GM06990 (cell line): Measurements from ENCODE around the gene ABHD2.

Experiments
- DNase-seq: peaks from one replicate; pipeline ENCODE4 v3.0.0-alpha.2; 2011; ENCODE audit not compliant: insufficient read length; ENCODE audit errors: extremely low read depth
- H3K27me3 ChIP-seq: replicated peaks from 2 replicates; pipeline ENCODE4 v1.6.0; 2011; ENCODE audit warnings: low read length; ENCODE audit not compliant: control insufficient read depth, insufficient read depth
- H3K36me3 ChIP-seq: 2 replicates; pipeline ENCODE4 v1.5.1; 2011; ENCODE audit warnings: low read length; ENCODE audit not compliant: control insufficient read depth, insufficient read depth
- H3K4me3 ChIP-seq: replicated peaks from 2 replicates; pipeline ENCODE4 v1.5.1; 2011; ENCODE audit warnings: low read depth, mild to moderate bottlenecking, control low read depth, low read length
- CTCF ChIP-seq: IDR thresholded peaks from 2 replicates; pipeline ENCODE4 v1.5.1; 2011; ENCODE audit warnings: low read length, control low read depth, mild to moderate bottlenecking, inconsistent platforms; ENCODE audit not compliant: insufficient read depth, poor library complexity, severe bottlenecking

ABHD2 gene

GRCh38 chr15:89197503-89197971, 109.3 kb downstream of the ABHD2 start:
- no peak overlapping the region for H3K4me3 ChIP-seq

GRCh38 chr15:89198196-89198595, 109.9 kb downstream of the ABHD2 start:
- Histone ChIP-seq H3K36me3 (peaks cover 4% of the 10 kb centered on the region), H3K4me3 (no peak overlapping the region), H3K27me3 (no peaks in the 10 kb centered on the region)
- no peak for DNase-seq
- no peak for TF ChIP-seq CTCF

More at GRCh38 chr15:89197503-89197971, 109.3 kb downstream of the ABHD2 start:
- H3K36me3 ChIP-seq = peaks cover 5% of the 10 kb centered on the region
- DNase-seq = no peak
- TF ChIP-seq CTCF = no peak
- no peaks in the 10 kb centered on the region for H3K27me3 ChIP-seq

DNA sequence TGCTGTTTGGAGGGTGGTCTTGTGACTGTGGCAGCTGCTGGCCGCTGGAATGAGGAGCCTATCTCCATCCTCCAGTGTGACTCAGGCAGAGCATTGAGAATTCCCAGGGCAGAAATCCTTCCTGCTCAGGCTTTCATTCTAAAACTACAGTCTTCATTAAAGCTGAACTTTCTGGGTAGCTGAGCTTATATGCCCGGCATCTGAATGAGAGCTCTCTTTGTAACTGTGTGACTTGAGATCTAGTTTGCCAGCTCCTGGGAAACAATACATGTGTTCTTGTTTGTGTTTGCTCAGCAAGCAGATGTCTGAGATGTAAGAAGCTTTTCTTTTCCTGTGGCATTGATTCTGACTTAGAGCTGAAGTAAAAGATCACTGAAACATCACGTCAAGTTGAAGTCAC, 110.7 kb downstream of the ABHD2 start:
- DNase-seq = no peak
- Histone ChIP-seq H3K36me3 (peaks cover 4% of the 10 kb centered on the region), H3K4me3 (no peak overlapping the region), H3K27me3 (no peaks in the 10 kb centered on the region)
- TF ChIP-seq CTCF = no peak

DNA sequence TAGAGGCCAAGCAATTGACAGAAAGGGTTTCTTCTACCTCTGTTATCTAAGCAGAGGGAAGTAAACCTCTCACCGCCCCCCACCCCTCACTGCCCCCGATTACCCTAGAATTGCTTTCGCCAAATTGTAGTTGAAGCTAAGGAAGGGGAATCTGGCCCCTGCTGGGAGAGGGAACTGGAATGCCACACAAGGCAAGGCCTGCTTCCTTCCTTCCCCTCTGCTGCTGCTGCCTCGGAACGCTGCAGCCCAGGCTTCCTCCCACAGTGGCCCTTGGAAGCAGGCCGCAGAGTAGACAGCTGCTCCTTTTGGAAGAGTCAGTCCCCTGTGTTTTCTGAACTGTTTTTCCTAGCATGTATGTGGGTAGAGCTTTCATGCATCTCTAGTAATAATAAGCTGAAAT, 111.5 kb downstream of the ABHD2 start:
- Histone ChIP-seq H3K27me3 (no peaks in the 10 kb centered on the region), H3K4me3 (no peak overlapping the region), H3K36me3 (peaks cover 4% of the 10 kb centered on the region)
- TF ChIP-seq CTCF = no peak
- no peak for DNase-seq

DNA sequence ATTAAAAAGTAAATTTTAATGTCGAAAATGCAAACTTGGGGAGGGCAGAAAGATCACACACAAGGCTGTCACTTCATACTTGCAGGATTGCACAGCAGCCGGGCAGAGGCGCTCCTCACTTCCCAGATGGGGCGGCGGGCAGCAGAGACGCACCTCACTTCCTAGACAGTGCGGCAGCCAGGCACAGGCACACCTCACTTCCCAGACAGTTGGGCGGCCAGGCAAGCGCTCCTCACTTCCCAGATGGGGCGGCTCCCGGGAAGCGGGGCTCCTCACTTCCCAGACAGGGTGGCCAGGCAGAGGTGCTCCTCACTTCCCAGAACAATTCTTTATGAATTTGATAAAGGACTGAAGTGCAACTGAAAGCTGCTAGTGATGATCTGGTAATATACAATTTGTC, 111.9 kb downstream of the ABHD2 start:
- peaks cover 4% of the 10 kb centered on the region for H3K36me3 ChIP-seq
- no peak for TF ChIP-seq CTCF

DNA sequence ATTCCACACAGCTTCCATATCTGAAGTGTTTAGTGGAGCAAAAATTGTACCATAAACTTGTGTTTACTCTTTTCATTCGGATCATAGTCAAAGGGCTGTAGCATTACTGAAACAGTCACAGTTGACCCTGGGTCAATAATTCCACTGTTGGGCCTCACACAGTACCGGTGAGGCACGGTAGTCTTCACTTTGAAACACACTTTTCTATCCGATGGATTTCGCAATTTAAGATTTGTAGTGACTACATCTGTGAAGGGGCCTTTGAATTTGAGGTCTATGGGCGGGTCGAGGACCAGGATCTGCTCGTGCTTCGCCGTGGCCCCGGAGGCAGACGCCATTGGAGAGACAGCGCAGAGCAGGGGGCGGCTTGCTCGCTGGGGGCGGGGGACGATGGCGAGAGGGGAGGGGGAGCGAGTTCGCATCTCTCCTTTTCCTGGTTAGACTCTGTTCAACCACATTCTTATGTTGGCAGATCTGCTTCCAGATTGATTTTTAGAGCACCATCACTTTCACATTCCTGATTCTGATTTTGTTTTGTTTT, 113.3 kb downstream of the ABHD2 start:
- no peak overlapping the region for H3K4me3 ChIP-seq
- no peaks in the 10 kb centered on the region; the same call in 1 of the 2 replicates for H3K36me3 ChIP-seq
- no peaks in the 10 kb centered on the region for H3K27me3 ChIP-seq
- DNase-seq = no peak
- TF ChIP-seq CTCF = no peak

More for the DNA sequence above, 111.9 kb downstream of the ABHD2 start:
- no peak for DNase-seq
- Histone ChIP-seq H3K4me3 (no peak overlapping the region), H3K27me3 (no peaks in the 10 kb centered on the region)
